ACC112 (cell line): ENCODE data around the gene USP34.
"Not testable (repeated sequence)": the region's sequence is repeated elsewhere in the genome, so short reads cannot be mapped to it uniquely, and the experiment has no call there.

Experiments used
- H2AFZ ChIP-seq: fragments of 200-600 bp; sonication (generic); one replicate; pipeline ENCODE4 v1.6.0; 2017; ENCODE audit warnings: antibody characterized with exemption, low read length; ENCODE audit not compliant: unreplicated experiment
- H3K27ac ChIP-seq: fragments of 200-600 bp; sonication (generic); 2 replicates; pipeline ENCODE4 v1.5.1; 2014; ENCODE audit warnings: low read depth, mild to moderate bottlenecking, antibody characterized with exemption, low read length, moderate library complexity
- H3K27me3 ChIP-seq: fragments of 200-600 bp; sonication (generic); 2 replicates; pipeline ENCODE4 v1.6.1; 2014; ENCODE audit warnings: mild to moderate bottlenecking, antibody characterized with exemption, low read length, moderate library complexity, mixed read lengths; ENCODE audit not compliant: insufficient read depth
- H3K36me3 ChIP-seq: fragments of 200-600 bp; sonication (generic); 2 replicates; pipeline ENCODE4 v1.6.1; 2016; ENCODE audit warnings: mild to moderate bottlenecking, antibody characterized with exemption, low read length, moderate library complexity, mixed read lengths; ENCODE audit not compliant: insufficient read depth
- H3K4me1 ChIP-seq: fragments of 200-600 bp; sonication (generic); one replicate; pipeline ENCODE4 v1.6.1; 2016; ENCODE audit warnings: low read length, mixed read lengths; ENCODE audit not compliant: insufficient read depth, unreplicated experiment, control insufficient read depth
- H3K4me3 ChIP-seq: fragments of 200-600 bp; sonication (generic); 2 replicates; pipeline ENCODE4 v1.5.1; 2014; ENCODE audit warnings: mild to moderate bottlenecking, low read depth, low read length
- H3K79me2 ChIP-seq: fragments of 200-600 bp; sonication (generic); one replicate; pipeline ENCODE4 v1.6.0; 2016; ENCODE audit warnings: low read length; ENCODE audit not compliant: control insufficient read depth, unreplicated experiment, insufficient read depth

Gene USP34

GRCh38 chr2:61177727-61178549 is 292.9 kb downstream of the USP34 start:
- peak overlapping the region; percentile 86 for H2AFZ ChIP-seq
- H3K27me3 ChIP-seq = no peaks in the 10 kb centered on the region
- H3K79me2 ChIP-seq = peaks cover 45% of the 10 kb centered on the region
- peak overlapping the region; percentile 97 for H3K4me3 ChIP-seq
- peaks cover 17% of the 10 kb centered on the region for H3K36me3 ChIP-seq
- H3K4me1 ChIP-seq = peaks cover 38% of the 10 kb centered on the region
- H3K27ac ChIP-seq = peak overlapping the region; percentile 64

- no peaks in the 10 kb centered on the region for H3K27me3 ChIP-seq
- H2AFZ ChIP-seq = peak overlapping the region; percentile 97
- peak overlapping the region; percentile 97 for H3K4me3 ChIP-seq
- H3K79me2 ChIP-seq = peaks cover 39% of the 10 kb centered on the region
- peaks cover 38% of the 10 kb centered on the region for H3K4me1 ChIP-seq
- peak overlapping the region; percentile 74 for H3K27ac ChIP-seq
- H3K36me3 ChIP-seq = peaks cover 10% of the 10 kb centered on the region
These were observed 293.8 kb downstream of the USP34 start for GRCh38 chr2:61176755-61177726.

- Histone ChIP-seq H3K79me2 (peaks cover 21% of the 10 kb centered on the region), H3K27me3 (no peaks in the 10 kb centered on the region), H3K4me3 (no peak overlapping the region), H3K36me3 (no peaks in the 10 kb centered on the region), H2AFZ (no peak overlapping the region), H3K27ac (no peak overlapping the region), H3K4me1 (peaks cover 26% of the 10 kb centered on the region)
These were observed 295.9 kb downstream of the USP34 start for GRCh38 chr2:61175036-61175435.

- no peak overlapping the region for H3K27ac ChIP-seq
- peaks cover 8% of the 10 kb centered on the region for H3K79me2 ChIP-seq
- 0 out of 2 replicates have a peak, but pooled peaks cover 4% of the 10 kb centered on the region for H3K36me3 ChIP-seq
- no peak overlapping the region for H3K4me3 ChIP-seq
- no peak overlapping the region for H2AFZ ChIP-seq
- peaks cover 7% of the 10 kb centered on the region for H3K4me1 ChIP-seq
- H3K27me3 ChIP-seq = no peaks in the 10 kb centered on the region
These were observed 297.8 kb downstream of the USP34 start for GRCh38 chr2:61173116-61173515.

GRCh38 chr2:61172671-61173070 is 298.2 kb downstream of the USP34 start:
- Histone ChIP-seq H3K27me3 (no peaks in the 10 kb centered on the region), H3K4me3 (no peak overlapping the region), H3K27ac (no peak overlapping the region), H3K79me2 (peaks cover 4% of the 10 kb centered on the region), H2AFZ (no peak overlapping the region), H3K4me1 (peaks cover 3% of the 10 kb centered on the region), H3K36me3 (0 out of 2 replicates have a peak, but pooled peaks cover 4% of the 10 kb centered on the region)

- H3K27me3 ChIP-seq = no peaks in the 10 kb centered on the region
- no peak overlapping the region for H3K4me3 ChIP-seq
- H2AFZ ChIP-seq = no peak overlapping the region
- H3K4me1 ChIP-seq = no peaks in the 10 kb centered on the region
- H3K36me3 ChIP-seq = peaks cover 26% of the 10 kb centered on the region
- no peaks in the 10 kb centered on the region for H3K79me2 ChIP-seq
- H3K27ac ChIP-seq = no peak overlapping the region
These were observed 303.3 kb downstream of the USP34 start for GRCh38 chr2:61167579-61167978.

GRCh38 chr2:61165946-61166345 is 304.9 kb downstream of the USP34 start:
- Histone ChIP-seq H3K27ac (no peak overlapping the region), H3K4me3 (no peak overlapping the region), H2AFZ (no peak overlapping the region), H3K79me2 (no peaks in the 10 kb centered on the region), H3K36me3 (peaks cover 34% of the 10 kb centered on the region), H3K27me3 (no peaks in the 10 kb centered on the region), H3K4me1 (no peaks in the 10 kb centered on the region)

GRCh38 chr2:61165082-61165481 is 305.8 kb downstream of the USP34 start:
- not testable (repeated sequence) for H3K4me3 ChIP-seq, H3K27me3 ChIP-seq, H3K79me2 ChIP-seq, H2AFZ ChIP-seq, H3K27ac ChIP-seq, H3K4me1 ChIP-seq
- H3K36me3 ChIP-seq = peaks cover 36% of the 10 kb centered on the region

- Histone ChIP-seq H3K27me3 (no peaks in the 10 kb centered on the region), H3K4me3 (no peak overlapping the region), H2AFZ (no peak overlapping the region), H3K27ac (no peak overlapping the region), H3K4me1 (no peaks in the 10 kb centered on the region), H3K79me2 (no peaks in the 10 kb centered on the region), H3K36me3 (peaks cover 41% of the 10 kb centered on the region)
These were observed 308.2 kb downstream of the USP34 start for GRCh38 chr2:61162721-61163120.

- no peaks in the 10 kb centered on the region for H3K4me1 ChIP-seq
- H3K79me2 ChIP-seq = peaks cover under 1% of the 10 kb centered on the region
- no peaks in the 10 kb centered on the region for H3K27me3 ChIP-seq
- H3K36me3 ChIP-seq = peaks cover 47% of the 10 kb centered on the region
- H2AFZ ChIP-seq = no peak within 1 kb of the TSS
- no peak within 1 kb of the TSS for H3K27ac ChIP-seq
- H3K4me3 ChIP-seq = no peak within 1 kb of the TSS
These were observed 309.0 kb downstream of the USP34 start, which contains the start of gene C2orf74 for GRCh38 chr2:61161888-61162287. TSS of gene C2orf74 (plus strand) at chr2:61162188. CDS start at chr2:61162515, 327 bp downstream.
